Activated effector memory CD4-positive, alpha-beta T cell treated with anti-CD3 and anti-CD28 coated beads, Interleukin-2, amount 50 U/mL, for 16 hours (primary cell): Measurements from ENCODE around the gene RNF217.

Experiments used
- DNase-seq: peaks from one replicate; pipeline ENCODE4 v3.0.0-alpha.2; 2020

The RNF217 gene

GRCh38 chr6:124991764-124992295, 29.6 kb downstream of the RNF217 start:
- no peak for DNase-seq

GRCh38 chr6:124993327-124993726, 31.1 kb downstream of the RNF217 start:
- no peak for DNase-seq

- DNase-seq, result no peak
Observed at GRCh38 chr6:124994648-124995047, 32.4 kb downstream of the RNF217 start.

- DNase-seq, result no peak
Observed at GRCh38 chr6:124995131-124995530, 32.9 kb downstream of the RNF217 start.

GRCh38 chr6:124995645-124996325, 33.5 kb downstream of the RNF217 start:
- no peak for DNase-seq

GRCh38 chr6:124996411-124996810, 34.2 kb downstream of the RNF217 start:
- DNase-seq, result no peak

GRCh38 chr6:124997196-124997875, 35.1 kb downstream of the RNF217 start:
- DNase-seq, result no peak

- no peak for DNase-seq
Observed at GRCh38 chr6:124999105-124999764, 37.0 kb downstream of the RNF217 start.

- DNase-seq, result no peak
Observed at GRCh38 chr6:125001684-125002405, 39.6 kb downstream of the RNF217 start.

GRCh38 chr6:125002406-125002741, 40.1 kb downstream of the RNF217 start:
- DNase-seq, result no peak

GRCh38 chr6:125003070-125003469, 40.8 kb downstream of the RNF217 start:
- DNase-seq, result no peak

GRCh38 chr6:125004198-125004597, 42.0 kb downstream of the RNF217 start:
- DNase-seq, result no peak

GRCh38 chr6:125004797-125005595, 42.8 kb downstream of the RNF217 start:
- DNase-seq, result no peak

- DNase-seq, result no peak
Observed at GRCh38 chr6:125008261-125008703, 46.0 kb downstream of the RNF217 start.

GRCh38 chr6:125008957-125009356, 46.7 kb downstream of the RNF217 start:
- DNase-seq, result no peak

- DNase-seq, result no peak
Observed at GRCh38 chr6:125009578-125009977, 47.3 kb downstream of the RNF217 start.

GRCh38 chr6:125013938-125014660, 51.9 kb downstream of the RNF217 start:
- no peak for DNase-seq

- DNase-seq, result no peak
Observed at GRCh38 chr6:125014661-125014957, 52.4 kb downstream of the RNF217 start.

- DNase-seq, result no peak
Observed at GRCh38 chr6:125015152-125015551, 52.9 kb downstream of the RNF217 start.

- DNase-seq, result no peak
Observed at GRCh38 chr6:125018136-125018535, 55.9 kb downstream of the RNF217 start.

GRCh38 chr6:125019281-125019680, 57.0 kb downstream of the RNF217 start:
- no peak for DNase-seq

- DNase-seq, result no peak
Observed at GRCh38 chr6:125019918-125020317, 57.7 kb downstream of the RNF217 start.
